HG02571 (cell line): ENCODE results near the gene SMIM21.

ENCODE experiments used
- ATAC-seq: cut with Tn5 transposase; IDR thresholded peaks from one replicate; pipeline ENCODE4 v1.9.1; 2021; ENCODE audit warnings: mild to moderate bottlenecking, moderate library complexity; ENCODE audit not compliant: unreplicated experiment

Gene SMIM21

DNA sequence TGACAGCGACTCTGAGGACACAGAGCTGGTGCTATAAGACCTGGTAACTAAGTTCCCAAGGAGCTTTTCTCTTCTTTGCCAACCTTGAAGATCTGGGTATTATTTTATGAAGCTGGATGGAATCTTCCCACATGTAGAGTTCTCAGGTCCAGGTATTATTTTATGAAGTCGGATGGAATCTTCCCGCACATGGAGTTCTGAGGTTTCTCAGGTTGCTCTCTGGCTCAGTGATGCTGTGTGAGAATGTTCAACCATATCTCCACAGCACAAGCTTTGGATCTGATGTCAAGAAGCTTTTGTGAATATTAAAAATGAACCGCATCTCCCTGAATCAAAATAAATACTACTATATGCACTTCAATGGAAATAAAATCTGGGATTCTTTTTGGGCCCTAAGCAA, at the start of gene SMIM21:
SMIM21 (minus strand) TSS at position 101 of the 400 bp plus-strand sequence. CDS start 140 bp downstream, outside the sequence.
- no peak for ATAC-seq

DNA sequence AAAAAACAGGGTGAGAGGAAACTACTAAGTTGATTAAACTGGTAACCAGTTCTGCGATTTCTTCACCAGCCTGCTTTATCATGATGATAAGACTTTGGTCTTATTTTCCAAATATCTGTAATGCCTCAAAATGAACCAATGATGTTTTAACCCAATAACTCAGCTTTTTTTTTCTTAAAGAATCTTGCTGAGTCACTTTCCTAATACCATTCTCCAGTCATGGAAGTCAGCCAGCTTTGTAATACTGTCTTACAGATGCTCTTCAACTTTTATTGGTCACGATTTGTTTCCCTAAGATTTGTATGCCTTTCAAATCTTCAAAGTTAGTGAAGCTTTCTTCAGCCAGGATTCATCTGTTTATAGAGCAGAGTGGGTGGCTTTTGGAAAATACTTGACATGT, 47.7 kb upstream of the SMIM21 start:
- ATAC-seq: no peak

DNA sequence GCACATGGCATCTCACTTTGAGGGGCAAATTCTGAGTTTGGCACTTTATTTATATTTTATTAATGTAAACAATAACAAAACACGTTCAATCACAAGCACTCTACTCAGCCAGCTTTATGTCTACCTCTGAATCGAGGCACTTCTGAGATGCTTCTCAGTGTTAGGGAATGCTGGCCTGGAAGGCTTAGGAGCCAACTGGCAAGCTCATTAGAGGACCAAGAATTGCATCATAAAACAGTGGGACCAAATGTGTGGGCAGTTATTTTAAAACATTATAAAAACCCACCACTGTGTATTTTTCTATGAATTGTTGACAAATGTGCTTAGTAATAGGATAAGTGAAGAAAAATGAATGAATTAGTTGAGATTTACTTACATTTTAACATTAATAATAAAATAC, 46.8 kb upstream of the SMIM21 start:
- ATAC-seq: no peak

DNA sequence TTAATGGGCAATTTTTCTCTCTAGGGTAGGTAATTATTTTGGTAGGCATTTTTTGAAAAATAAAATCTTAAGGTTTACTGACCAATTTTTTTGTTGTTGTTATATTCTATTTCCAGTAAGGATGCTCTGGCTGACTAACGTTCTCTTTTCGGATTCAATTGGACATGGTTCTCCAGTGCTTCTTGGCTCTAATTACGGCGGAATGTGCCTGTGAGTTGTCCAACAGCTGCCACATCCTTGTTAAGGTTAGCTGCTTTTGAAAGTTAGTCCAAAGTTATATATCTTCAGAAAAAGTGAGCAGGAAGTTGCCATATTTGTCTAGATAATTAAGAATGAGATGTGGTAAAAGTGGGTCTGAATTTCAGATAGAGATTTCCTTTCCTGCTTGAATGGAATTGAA, 45.8 kb upstream of the SMIM21 start:
- ATAC-seq: no peak

DNA sequence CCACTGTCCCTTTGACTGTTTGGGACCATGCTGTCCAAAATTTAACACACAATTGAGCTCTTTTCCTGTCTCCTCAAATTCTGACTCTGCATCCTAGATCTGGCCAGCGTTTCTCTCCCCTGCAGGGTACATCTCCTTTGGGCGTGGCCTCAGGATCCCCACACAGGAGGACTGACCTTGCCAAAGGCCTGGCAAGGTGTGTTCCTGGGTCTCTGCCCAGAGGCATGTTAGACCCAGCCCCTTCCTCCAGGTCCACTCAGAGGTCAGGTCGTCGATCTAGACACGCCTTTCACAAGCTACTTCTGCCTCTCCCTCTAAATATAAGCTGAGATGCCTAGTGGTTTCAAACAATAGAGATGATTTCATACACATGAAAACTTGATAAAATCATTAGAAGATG, 45.4 kb upstream of the SMIM21 start:
- ATAC-seq: no peak

DNA sequence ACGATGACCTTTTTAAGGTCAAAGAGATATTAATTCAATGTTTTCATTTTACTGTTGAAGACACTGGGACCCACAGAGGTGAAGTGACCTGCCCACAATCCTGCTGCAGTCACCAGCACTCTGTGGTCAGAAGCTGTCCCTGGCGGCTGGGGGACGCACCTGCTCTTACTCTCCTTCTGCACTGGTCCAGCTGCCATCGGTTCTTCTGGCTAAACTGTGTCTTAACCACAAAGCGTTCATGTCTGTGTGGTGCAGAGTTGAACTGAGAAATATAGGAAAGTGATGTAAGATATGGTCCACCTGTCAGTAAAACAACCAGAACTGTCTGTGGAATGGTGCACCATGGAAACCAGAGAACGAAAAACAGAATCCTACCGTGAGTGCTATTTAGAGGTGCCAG, 44.9 kb upstream of the SMIM21 start:
- ATAC-seq: no peak

DNA sequence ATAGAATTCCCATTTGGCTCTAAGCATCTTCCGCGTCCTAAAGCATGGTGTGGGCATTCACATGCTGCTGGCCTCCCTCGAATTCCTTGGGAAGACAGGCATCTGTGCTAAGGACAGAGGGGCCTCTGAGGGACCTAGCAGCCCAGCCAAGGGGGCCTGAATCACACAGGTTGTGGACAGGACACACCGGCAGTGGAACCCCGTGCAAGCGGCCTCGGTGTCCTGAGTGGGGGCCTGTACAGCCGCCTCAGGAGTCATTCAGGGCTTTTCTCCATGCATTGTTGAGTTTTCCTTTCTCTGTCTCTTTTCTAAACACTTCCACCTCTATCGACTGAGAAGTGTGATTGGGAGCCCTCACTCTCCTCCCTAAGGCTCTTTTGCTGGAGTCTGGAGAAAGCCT, 44.3 kb upstream of the SMIM21 start:
- no peak for ATAC-seq

DNA sequence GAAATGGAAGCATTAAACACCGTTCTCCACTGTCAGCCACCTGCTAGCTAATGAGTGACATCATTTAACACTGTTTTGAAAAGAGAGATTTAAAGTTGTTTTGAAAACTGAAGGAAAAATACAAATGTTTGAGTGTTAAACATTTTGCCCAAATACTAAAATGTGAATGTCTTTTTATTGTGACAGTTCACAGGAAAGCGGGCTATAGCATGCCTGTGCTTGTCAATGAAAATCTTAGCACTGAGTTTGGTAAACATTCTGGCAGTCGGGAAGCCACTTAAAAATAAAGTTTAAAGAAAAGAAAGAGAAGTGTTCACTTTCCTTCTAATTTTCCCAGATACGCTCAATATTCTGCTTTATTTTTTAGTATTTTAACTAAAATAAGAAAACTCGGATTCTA, 40.3 kb upstream of the SMIM21 start:
- no peak for ATAC-seq

DNA sequence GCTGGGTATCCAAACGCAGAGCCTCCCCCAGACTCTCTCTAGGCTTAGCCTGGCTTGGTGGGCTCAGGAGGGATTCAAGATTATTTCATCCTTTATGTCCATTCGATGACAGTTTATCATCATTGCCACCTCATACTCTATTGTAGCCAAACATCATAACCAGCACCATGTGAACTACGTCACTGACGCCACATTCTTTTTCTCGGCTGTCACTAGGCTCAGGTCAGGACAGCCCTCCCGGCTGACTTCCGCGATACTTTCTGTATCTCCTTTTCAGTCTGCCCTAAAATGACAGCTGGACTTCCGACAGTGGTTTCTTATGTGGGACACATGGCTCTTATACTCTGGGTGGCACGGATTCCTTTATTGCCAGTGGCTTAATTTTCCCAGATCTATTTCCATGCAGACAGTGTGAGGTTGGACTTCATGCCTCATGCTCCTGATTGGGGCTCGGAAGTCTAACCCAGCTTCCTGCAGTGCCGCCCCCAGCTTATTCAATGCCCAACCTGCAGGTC, 39.8 kb upstream of the SMIM21 start:
- no peak for ATAC-seq

DNA sequence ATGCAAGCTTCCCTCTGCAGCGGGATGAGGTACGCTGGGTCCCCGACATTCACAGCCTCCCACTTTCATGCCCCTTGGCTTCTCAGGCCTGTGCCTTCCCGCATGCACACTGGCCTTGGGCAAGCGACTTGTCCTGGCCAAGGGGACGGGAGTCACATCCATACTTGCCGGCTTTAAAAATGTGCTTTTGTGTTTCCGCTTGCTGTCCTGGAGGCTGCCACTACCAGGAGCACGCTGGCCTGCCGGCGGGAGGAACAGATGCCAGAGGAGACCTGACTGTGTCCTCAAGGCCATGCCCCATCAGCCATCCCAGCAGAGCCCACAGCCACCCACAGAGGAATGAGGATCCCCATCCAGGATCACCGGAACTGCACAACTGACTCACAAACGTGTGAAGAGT, 36.9 kb upstream of the SMIM21 start:
- ATAC-seq: no peak

DNA sequence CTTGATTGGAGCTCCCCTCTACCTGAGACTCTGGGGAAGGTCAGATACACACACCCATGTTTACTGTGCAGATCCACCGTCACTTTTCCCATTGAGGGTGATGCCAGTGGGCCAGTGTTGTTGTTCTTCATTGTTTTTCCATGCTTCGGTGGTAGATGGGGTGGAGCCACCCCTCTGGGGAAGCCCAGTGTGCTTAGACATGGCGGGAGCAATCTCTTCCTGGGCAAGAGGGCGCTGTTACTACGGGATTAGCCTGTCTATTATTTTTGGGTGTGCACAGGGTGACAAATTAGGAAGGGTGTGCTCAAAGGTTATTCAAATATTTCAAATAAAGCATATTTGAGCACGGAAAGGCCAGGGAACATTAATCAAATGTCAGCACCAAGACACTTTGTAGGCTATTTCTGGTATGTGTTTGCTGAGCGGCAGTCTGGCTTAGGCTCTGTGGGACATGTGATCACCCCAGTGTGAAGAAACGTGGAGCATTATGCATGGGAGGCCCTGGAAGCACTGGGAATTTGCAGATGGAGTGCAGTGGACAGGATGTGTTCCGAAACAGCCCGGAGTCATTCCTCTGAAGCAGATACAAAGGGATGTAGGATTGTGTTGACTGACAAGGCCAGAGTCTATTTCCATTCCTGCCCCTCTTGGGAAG, 34.8 kb upstream of the SMIM21 start:
- ATAC-seq: no peak

DNA sequence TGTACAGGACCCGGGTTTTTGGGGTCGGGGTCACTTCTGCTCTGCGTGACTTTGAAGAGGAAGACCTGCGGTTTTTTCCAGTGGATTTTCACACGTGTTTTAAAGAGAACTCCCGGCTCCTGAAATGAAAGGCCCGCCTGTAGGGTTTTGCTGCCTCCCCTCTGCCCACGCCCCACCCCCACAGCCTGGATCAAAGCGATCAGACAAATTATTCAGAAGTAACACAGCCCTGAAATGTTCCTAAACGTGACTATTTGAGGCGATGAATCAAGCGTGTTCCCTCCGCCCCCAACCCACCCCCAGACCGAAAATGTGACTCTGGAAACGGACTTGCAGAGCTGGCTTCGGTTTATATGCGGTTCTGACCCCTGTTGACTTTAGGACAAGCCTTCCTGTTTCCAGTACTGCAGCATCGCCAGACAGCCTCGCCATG, 28.7 kb upstream of the SMIM21 start:
- ATAC-seq: no peak

DNA sequence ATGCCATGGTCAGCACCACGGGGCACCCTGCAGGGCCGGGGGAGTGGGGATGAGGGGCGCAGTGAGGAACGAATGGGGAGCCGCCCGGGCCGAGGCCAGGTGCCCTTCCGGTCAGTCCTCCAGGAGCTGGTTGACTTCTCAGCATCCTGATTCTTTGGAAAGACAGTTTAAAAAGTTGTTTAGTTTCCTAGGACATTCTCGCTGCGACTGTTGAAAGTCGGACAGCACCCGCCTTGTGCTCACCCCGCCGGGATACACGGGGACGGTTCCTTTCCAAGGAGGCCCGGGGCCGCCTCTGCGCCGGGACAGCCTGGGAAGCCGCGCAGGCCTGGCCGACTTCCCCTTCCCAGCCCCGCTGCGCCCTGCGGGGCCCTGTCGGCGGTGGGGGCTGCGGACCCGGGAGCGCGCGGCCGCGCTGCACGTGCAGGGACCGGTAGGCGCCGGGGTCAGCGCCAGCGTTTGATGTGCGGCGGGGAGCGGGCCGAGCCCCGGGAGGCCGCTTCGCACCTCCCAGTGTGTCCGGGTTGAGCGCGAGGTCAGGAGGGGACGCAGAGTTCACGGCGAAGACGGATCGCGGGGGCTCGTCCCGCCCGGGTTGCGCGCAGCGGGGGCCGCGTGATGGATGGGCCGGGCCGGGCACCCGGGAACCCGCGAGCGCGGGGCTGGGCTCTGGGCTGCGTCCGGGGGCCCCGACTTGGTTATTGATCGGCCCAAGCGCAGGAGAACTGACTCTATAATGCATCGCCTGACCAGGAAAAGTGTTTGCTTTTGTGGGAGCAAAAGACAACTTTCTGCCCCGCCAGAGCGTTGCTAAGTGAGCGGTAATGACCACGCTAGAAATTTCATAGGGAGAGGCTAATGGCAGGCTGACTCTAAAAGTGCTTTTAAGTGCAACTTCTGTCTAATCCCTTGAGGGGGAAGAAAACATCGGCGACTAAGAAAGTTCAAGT, 28.0 kb upstream of the SMIM21 start:
- no peak for ATAC-seq

DNA sequence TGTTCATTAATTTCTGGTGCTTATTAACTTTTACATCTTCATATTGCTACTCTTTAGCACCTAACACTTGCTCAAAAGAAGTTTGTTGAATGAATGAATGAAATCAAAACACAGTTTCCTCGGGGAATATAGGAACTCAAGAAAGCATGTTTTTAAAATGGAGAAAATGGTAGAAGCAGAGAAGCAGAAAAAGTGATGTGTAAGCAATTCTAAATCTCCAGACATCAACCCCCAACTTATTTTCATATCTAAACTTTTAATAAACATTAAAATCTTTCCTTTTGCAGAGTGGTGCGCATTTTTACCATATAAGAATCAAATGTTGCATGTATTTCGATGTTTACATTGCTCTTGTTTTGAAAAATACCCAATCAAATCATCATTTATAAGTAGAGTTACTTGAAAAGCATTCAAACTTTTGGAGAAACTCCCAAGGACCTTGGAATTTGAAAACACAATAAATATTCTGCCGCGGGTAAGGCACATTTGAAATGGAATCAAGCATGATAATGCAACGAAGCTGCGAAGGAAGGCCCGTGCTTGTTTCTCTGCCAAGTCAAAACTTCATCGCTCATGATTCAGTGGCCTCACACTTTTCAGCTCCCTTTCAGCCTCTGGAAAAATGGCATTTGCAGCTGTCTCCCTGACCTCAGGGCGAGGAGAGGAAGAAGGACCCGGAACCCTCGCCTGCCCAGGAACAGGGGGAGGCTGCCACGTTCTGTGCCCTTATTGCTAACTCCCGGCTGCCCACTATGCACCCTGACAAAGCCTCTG, 26.7 kb upstream of the SMIM21 start:
- ATAC-seq: no peak

DNA sequence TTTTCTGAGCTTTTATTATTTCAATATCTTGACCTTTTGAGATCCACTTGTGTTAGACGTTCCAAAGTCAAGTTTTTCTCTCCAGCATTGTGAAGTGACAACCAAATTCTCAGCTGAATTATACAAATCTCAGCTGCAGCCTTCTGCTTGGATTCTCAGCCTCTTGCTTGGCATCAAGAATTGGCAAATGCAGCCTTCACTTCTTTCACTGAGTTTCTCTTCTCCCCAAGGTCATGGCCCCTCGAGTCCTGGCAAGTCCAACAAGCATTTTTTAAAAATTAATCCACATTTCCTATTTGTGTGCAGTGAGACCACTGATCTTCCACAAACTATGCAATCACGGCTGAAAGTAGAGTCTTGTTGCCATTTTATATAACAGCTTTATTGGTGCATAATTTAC, 23.4 kb upstream of the SMIM21 start:
- ATAC-seq: no peak

DNA sequence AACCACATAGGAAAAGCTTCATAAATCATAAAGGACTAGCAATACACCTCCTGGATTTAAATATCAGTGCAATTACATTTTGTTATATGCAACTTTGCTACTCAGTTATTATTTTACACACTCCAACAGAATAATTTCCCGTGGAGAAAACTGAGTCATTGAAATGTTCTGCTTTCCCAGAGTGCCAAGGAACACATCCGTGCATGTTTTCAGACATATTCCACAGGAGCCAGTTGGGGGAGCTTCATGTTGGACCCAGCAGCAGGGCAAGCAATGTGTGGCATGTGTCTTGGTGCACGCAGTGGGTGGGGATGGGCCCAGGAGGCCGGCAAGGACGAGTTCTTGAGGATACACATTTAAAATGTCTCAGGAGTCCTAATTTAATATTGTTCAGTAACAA, 14.4 kb upstream of the SMIM21 start:
- no peak for ATAC-seq

DNA sequence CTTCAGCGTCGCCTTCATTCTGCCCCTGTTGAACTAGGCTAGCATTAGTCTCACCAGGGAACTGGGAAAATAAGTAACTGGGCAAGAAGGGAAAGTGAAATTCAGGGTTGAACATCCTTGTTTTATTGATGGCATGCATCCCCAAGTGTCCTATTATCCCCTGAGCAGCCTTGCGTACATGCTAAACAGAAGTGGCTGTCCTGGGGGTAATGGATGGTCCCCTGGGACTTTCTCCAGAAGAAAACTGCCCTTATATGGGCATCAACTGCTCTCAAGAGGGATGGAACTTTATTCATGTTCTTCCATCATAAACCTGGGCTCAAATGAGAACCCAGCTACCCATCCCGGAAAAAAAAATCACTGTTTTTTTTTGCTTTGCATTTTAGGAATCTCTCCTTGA, 11.8 kb upstream of the SMIM21 start:
- ATAC-seq: no peak

DNA sequence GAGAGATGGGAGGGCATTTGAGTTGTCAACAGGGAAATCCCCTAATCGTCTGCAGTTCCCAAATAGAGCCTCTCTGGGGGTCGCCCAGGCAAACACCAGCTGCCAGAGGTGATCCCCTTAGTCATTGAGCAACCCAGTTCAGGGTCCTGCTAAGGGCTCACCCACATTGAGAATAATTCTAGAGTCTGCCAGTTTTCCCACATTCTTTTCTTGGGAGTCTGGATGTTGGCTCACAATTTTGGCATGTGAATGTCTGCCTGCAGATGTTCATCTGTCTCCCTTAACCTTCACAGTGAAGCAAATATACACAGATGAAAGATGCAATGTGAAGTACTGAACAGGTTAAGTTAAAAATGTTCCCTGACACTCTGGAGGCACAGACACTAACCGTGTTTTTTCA, 11.4 kb upstream of the SMIM21 start:
- no peak for ATAC-seq

DNA sequence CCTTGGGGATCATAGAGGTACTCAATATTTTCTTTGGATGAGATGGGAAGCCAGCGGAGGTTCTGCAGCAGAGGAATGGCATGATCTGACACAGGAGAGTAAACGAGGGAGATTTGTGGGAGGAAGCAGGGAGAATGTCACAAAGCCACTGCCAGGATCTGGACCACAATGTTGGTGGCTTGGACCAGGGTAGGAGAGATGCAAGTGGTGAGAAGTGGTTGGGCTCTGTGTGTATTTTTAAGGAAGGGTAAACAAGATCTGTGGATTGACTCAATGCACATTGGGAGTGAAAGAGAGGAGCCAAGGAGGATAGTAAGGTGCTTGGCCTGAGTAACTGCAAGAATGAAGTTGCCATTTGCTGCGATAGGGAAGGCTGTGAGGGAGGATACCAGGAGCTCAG, 10.5 kb upstream of the SMIM21 start:
- ATAC-seq: no peak

DNA sequence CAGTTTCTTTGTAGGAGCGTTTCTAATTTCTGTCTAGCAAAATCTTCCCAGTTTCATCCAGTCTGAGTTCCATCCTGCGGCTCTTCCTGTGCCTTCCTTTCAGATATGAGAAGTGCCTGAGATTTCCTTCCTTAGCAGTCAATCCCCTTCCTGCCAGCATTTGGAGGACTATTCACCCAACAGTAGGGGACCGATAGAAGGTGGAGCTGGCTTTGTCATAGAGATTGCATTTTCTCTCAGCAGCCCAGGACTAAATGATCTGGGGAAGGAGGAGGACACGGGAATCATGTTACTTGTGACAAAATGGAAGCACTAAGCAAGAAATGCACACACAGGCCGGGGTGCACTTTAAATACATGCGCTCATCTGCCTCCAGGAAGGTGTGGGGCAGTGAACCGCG, 5.6 kb upstream of the SMIM21 start:
- no peak for ATAC-seq

DNA sequence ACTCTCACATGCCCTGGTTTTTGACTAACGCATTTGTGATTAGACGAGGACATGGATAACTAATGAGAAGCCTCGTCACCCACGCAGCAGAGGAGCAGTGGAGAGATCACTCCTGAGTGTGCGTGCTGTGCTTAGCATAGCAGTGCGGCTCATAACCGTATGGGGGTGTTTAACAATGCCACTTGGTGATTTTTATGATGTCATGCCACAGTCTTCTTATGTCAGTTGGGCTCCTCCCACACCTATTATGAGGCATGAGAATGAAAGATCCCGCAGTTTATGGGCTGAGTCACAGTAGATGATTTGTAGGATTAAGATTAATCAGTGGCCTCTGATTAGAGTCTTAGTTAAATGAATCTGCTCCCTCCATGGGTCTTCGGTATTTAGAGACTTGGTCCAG, 2.5 kb upstream of the SMIM21 start:
- no peak for ATAC-seq
